Fibroblast of mammary gland (primary cell): Measurements from ENCODE around the gene PTPRN2.

Source experiments
- DNase-seq: peaks from one replicate; pipeline ENCODE4 v3.0.0-alpha.2; 2010; ENCODE audit warnings: low read depth
- H3K4me3 ChIP-seq: 2 replicates; pipeline ENCODE4 v1.5.1; 2011; ENCODE audit warnings: low read depth, mild to moderate bottlenecking, low read length, moderate library complexity; ENCODE audit not compliant: control insufficient read depth
- TF ChIP-seq, protein P1 (sequence below): conservative IDR thresholded peaks from 2 replicates; pipeline ENCODE4 v1.5.1; 2011; ENCODE audit warnings: low read depth, low read length, inconsistent platforms; ENCODE audit not compliant: control insufficient read depth, insufficient read depth

The PTPRN2 gene

DNA sequence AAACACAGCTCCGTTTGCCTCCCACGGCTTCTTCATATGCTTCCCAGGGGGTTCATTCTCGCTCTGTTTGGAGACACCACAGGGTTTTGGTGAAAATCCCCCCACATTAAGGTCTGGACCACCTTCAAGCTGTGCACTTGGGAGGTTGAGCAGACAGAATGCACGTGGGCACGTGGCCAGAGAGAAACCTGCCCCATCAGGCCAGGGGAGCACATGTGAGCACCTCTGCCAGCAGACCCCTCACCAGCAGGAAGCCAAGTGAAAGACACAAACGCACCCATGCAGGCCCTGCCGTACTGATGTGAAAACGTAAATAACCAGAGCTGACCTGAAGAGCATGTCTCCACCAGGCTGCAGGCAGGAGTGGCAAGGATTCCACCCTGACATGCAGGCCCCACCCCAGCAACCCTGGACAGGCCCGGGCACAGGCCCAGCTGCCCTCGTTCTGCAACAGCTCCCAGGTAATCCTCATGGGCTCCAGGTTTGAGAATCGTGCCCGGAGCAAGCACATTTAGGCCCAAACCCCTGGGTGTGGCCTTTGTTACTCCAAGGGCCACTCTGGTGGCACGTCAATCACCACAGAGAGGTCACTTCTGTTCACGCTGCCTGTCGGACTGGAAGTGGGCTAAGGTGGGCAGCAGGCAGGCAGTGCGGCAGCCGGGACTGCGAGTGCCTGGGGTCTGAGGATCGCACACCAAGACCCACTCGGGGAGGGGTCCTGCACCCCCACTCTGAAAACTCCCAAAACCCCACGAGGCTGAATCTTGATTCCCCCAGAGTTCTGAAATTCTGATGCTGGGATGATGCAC, 184.4 kb downstream of the PTPRN2 start:
- H3K4me3 ChIP-seq, result no peak overlapping the region
- TF ChIP-seq, protein P1, sequence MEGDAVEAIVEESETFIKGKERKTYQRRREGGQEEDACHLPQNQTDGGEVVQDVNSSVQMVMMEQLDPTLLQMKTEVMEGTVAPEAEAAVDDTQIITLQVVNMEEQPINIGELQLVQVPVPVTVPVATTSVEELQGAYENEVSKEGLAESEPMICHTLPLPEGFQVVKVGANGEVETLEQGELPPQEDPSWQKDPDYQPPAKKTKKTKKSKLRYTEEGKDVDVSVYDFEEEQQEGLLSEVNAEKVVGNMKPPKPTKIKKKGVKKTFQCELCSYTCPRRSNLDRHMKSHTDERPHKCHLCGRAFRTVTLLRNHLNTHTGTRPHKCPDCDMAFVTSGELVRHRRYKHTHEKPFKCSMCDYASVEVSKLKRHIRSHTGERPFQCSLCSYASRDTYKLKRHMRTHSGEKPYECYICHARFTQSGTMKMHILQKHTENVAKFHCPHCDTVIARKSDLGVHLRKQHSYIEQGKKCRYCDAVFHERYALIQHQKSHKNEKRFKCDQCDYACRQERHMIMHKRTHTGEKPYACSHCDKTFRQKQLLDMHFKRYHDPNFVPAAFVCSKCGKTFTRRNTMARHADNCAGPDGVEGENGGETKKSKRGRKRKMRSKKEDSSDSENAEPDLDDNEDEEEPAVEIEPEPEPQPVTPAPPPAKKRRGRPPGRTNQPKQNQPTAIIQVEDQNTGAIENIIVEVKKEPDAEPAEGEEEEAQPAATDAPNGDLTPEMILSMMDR, result no peak
- DNase-seq, result no peak

DNA sequence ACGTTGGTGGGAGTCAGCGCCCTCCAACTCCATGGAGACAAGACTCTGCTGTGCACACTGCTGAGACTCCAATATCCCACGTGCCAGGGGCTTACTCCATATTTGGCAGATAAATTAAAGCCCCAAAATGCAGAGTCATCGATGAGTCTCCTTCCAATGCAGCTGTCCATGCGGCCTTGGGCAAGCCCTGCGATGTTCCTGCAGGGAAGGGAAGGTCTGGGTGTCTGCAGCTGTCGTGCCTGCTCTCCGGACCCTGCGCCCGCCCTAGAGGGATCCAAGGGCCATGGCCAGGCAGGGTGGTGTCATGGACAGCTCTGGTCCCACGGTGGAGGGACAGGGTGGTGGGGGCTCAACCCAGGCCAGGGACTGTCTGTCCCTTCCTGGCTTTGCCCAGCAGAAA, 185.2 kb downstream of the PTPRN2 start:
- TF ChIP-seq, protein P1, result no peak
- no peak overlapping the region for H3K4me3 ChIP-seq
- no peak for DNase-seq

DNA sequence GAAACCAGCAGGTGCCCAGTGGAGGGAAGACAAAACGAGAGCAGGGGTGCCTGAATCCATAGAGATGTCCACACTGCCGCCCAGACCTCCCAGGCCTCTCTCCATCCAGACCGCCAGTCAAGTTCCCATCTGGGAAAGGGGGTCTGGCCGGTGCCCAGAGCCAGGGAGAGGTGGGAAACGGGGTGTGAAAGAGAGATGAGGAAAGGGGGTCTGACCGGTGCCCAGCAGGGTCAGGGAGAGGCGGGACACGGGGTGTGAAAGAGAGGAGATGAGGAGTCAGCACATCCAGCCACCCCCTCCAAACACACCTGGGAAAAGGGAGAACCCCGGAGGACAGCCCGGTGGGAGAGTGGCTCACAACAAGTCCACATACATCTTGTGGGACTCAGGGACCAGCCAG, 185.8 kb downstream of the PTPRN2 start:
- DNase-seq, result no peak
- TF ChIP-seq, protein P1, result no peak

DNA sequence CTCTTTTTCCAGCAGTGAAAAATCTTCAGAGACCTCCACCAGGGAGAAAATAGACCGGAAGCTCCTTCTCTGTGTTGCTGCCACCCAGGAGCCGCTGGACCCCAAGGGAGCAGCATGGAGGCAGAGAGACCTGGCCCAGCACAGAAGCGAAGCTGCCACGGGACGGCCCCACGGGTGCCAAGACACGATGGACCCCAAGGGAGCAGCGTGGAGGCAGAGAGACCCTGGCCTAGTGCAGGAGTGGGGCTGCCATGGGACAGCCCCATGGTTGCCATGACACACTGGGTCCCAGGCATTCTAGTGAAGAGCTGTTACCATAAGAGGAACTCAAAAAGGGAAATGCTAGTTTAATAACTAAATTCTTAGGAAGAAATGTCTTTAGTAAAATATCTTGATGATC, 186.3 kb downstream of the PTPRN2 start:
- no peak for DNase-seq
- no peak overlapping the region for H3K4me3 ChIP-seq
- TF ChIP-seq, protein P1, result no peak

More for the DNA sequence above, 185.8 kb downstream of the PTPRN2 start:
- H3K4me3 ChIP-seq, result no peak overlapping the region

DNA sequence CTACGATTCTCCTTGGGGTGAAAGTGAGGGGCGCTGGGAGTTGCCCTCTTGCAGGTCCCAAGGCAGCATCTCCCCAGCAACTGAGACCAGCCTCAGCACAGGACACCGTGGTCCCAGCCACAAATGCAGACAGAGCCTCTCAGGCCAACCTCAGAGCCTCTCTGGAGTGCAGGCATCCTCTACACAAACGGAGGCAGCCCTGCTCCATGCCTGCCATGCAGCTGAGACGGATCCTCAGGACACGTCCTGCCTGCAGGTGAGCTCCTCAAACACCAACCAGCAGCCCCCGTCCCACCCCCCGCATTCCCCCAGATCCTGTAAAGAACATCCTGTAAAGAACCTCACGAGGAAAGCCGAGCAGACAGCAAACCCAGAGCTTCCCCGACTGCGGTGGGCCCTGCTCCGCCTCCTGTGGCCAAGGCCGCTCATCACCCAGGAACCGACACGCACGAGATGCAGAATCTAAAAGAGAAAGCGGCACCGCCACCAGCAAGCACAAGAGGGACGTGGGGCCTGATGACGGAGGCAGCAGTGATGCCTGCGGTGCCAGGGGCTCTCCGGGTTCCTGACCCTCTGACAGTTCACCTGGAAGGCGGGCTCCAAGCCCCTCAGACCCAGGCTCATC, 186.9 kb downstream of the PTPRN2 start:
- DNase-seq, result no peak
- TF ChIP-seq, protein P1, result no peak
- no peak overlapping the region for H3K4me3 ChIP-seq

DNA sequence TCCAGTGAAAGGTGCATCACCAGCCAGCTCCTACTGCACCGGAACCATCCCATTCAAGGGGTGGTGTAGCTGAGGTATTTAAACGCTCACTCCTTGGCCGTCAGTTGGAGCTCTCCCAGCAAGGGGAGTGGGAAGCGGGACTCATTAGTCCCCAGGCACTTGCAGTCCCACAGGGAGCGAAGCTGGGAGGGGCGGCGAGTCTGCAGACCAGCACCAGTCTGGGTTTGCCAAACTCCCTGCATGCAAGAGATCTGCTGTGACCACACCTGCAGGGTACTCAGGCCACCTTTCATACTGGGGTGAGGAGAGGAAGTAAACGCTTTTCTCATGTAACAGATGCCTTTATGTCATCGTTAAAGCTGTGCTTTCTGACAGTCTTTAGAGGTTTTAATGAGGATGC, 187.9 kb downstream of the PTPRN2 start:
- TF ChIP-seq, protein P1, result no peak
- no peak overlapping the region for H3K4me3 ChIP-seq
- DNase-seq, result no peak

DNA sequence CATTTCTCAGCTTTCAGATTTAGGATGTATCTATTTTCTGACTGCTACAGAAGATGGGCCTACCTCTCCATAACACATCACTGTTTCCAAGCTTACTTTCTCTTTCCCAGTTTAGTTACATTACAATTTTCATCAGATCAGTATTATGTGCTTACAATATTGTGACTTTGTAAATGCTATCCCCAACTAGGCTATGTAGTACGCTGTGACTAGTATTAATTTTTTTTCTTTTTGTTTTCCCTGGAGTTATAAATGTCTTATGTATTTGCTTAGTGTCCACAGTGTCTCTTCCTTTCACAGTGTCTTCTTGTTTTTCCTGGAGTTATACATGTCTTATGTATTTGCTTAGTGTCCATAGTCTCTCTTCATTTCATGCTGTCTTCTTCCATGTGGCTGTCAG, 188.9 kb downstream of the PTPRN2 start:
- H3K4me3 ChIP-seq, result no peak overlapping the region
- TF ChIP-seq, protein P1, result no peak
- no peak for DNase-seq
